Measurements from ENCODE around the gene DSCAM.

Gene DSCAM

DNA sequence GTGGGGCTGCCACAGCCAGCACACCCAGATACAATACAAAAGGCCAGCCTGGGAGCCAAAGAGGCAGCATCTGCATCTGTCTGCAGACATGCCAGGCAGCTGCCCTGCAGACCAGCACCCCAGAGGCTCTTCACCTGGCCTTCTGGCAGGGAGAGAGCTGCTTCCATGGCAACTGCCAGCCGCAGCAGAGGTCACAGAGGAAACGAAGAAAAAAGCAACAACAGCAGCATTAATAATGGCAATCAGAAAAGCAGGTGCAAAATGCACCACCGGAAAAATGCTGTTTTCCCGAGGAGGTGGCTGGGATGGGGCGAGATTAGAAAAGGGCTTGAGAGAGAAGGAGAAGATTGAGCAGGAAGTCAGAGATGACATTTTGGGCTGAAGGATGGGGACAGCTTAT lies 670.2 kb downstream of the DSCAM start:
- no peak for DNase-seq
- TF ChIP-seq, protein P1, sequence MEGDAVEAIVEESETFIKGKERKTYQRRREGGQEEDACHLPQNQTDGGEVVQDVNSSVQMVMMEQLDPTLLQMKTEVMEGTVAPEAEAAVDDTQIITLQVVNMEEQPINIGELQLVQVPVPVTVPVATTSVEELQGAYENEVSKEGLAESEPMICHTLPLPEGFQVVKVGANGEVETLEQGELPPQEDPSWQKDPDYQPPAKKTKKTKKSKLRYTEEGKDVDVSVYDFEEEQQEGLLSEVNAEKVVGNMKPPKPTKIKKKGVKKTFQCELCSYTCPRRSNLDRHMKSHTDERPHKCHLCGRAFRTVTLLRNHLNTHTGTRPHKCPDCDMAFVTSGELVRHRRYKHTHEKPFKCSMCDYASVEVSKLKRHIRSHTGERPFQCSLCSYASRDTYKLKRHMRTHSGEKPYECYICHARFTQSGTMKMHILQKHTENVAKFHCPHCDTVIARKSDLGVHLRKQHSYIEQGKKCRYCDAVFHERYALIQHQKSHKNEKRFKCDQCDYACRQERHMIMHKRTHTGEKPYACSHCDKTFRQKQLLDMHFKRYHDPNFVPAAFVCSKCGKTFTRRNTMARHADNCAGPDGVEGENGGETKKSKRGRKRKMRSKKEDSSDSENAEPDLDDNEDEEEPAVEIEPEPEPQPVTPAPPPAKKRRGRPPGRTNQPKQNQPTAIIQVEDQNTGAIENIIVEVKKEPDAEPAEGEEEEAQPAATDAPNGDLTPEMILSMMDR (IDR thresholded peaks at IDR 0.05; ENCODE audit: low read depth, low read length, missing control alignments): no peak

DNA sequence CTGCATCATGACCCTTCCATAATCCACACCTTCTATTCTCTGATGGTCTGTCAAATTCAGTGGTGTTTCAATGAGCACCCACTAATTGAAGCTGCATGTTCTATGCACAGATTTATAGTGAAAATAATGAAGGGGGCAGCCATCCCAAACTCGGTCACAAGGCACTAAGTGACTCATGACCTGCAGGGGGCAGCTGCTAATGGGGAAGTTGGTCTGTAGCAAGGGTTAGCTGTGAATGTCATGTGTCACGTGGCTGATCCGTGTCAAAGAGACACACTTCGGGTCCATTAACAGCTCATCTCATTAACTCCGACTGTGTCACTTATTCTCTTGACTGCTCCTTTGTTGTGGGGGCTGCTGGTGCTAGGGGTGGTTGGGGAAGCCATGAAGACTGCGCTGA lies 673.1 kb downstream of the DSCAM start:
- Histone ChIP-seq H3K36me3 (replicated peaks) (no peaks in the 10 kb centered on the region), H3K27ac (no peak overlapping the region), H3K4me3 (ENCODE audit: low read depth, low read length) (no peak overlapping the region), H3K27me3 (replicated peaks) (no peaks in the 10 kb centered on the region)
- TF ChIP-seq, protein P1 (IDR thresholded peaks at IDR 0.05; ENCODE audit: low read depth, low read length, missing control alignments): no peak
- in situ Hi-C loops (cut with HindIII; ENCODE audit: low pct_ligation_motif_present, low sequenced_read_pairs): no loop called here
- DNase-seq: no peak

More for the DNA sequence above, 670.2 kb downstream of the DSCAM start:
- no peak overlapping the region for H3K4me3 ChIP-seq (ENCODE audit: low read depth, low read length)
- H3K36me3 ChIP-seq (replicated peaks): no peaks in the 10 kb centered on the region
- in situ Hi-C loops (cut with HindIII; ENCODE audit: low pct_ligation_motif_present, low sequenced_read_pairs): no loop called here
- H3K27ac ChIP-seq: no peak overlapping the region
- H3K27me3 ChIP-seq (replicated peaks): no peaks in the 10 kb centered on the region

- Histone ChIP-seq H3K27ac (no peak overlapping the region), H3K27me3 (replicated peaks) (no peaks in the 10 kb centered on the region), H3K4me3 (ENCODE audit: low read depth, low read length) (no peak overlapping the region), H3K36me3 (replicated peaks) (no peaks in the 10 kb centered on the region)
- TF ChIP-seq, protein P1 (IDR thresholded peaks at IDR 0.05; ENCODE audit: low read depth, low read length, missing control alignments): no peak
- in situ Hi-C loops (cut with HindIII; ENCODE audit: low pct_ligation_motif_present, low sequenced_read_pairs): no loop called here
- no peak for DNase-seq
Measured at GRCh38 chr21:40169971-40170370, 677.0 kb downstream of the DSCAM start.

DNA sequence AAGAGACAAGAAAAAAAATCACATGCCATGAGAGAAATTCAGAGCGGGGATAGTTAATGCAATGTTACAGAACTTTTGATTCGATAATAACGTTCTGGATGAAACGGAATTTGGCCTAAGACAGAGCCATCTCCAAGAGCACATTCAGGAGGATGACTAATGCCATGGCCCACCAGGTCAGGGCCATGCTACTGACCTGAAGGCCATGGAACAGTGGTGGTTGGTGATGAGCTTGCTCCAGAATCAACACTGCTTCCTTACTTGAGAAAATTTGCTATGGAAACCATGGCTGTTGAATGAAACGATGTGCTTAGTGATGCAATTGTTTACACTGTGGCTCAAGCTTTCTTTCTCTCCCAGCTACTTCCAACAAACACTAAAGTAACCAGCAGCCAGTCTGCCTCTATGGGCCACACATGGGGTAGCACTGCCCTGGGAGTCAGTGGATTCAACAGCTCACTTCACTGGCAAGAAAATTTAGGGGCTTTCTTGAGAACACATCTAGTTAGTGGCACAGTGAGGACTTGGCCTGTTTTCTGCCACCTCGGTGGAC lies 680.6 kb downstream of the DSCAM start:
- no peak overlapping the region for H3K27ac ChIP-seq
- in situ Hi-C loops (cut with HindIII; ENCODE audit: low pct_ligation_motif_present, low sequenced_read_pairs): no loop called here
- no peaks in the 10 kb centered on the region for H3K27me3 ChIP-seq (replicated peaks)
- H3K4me3 ChIP-seq (ENCODE audit: low read depth, low read length): no peak overlapping the region
- DNase-seq: no peak
- no peaks in the 10 kb centered on the region for H3K36me3 ChIP-seq (replicated peaks)
- TF ChIP-seq, protein P1 (IDR thresholded peaks at IDR 0.05; ENCODE audit: low read depth, low read length, missing control alignments): no peak

GRCh38 chr21:40165773-40166070 lies 681.2 kb downstream of the DSCAM start:
- no peak for DNase-seq
- no peak overlapping the region for H3K4me3 ChIP-seq (ENCODE audit: low read depth, low read length)
- no peaks in the 10 kb centered on the region for H3K27me3 ChIP-seq (replicated peaks)
- TF ChIP-seq, protein P1 (IDR thresholded peaks at IDR 0.05; ENCODE audit: low read depth, low read length, missing control alignments): no peak
- no peaks in the 10 kb centered on the region for H3K36me3 ChIP-seq (replicated peaks)
- in situ Hi-C loops (cut with HindIII; ENCODE audit: low pct_ligation_motif_present, low sequenced_read_pairs): no loop called here
- H3K27ac ChIP-seq: no peak overlapping the region
